NOMO-1 treated with DMSO at 0.1 percent for 48 hours (cell line): Measurements from ENCODE around the gene CLCNKA.
"Not testable (repeated sequence)": the region's sequence is repeated elsewhere in the genome, so short reads cannot be mapped to it uniquely, and the experiment has no call there.

Source experiments
- DNase-seq: peaks from one replicate; lab custom pipeline; 2025; ENCODE audit not compliant: unreplicated experiment; lab: John Stamatoyannopoulos, UW

CLCNKA gene

GRCh38 chr1:15997637-15998280 lies 24.1 kb upstream of the CLCNKA start:
- DNase-seq = no peak

GRCh38 chr1:15998929-15999328 lies 22.9 kb upstream of the CLCNKA start:
- DNase-seq = no peak

- DNase-seq = not testable (repeated sequence)
These were observed 20.6 kb upstream of the CLCNKA start for GRCh38 chr1:16001274-16001673.

- no peak for DNase-seq
These were observed 16.2 kb upstream of the CLCNKA start for GRCh38 chr1:16005597-16005996.

GRCh38 chr1:16006010-16006409 lies 15.8 kb upstream of the CLCNKA start:
- no peak for DNase-seq

GRCh38 chr1:16006552-16007485 lies 15.0 kb upstream of the CLCNKA start:
- peak; percentile 31 for DNase-seq

- no peak for DNase-seq
These were observed 14.0 kb upstream of the CLCNKA start for GRCh38 chr1:16007671-16008341.

GRCh38 chr1:16009030-16009460 lies 12.8 kb upstream of the CLCNKA start:
- peak; percentile 42 for DNase-seq

GRCh38 chr1:16009678-16010077 lies 12.2 kb upstream of the CLCNKA start:
- no peak for DNase-seq

GRCh38 chr1:16010837-16011236 lies 11.0 kb upstream of the CLCNKA start:
- DNase-seq = no peak

- no peak for DNase-seq
These were observed 9.8 kb upstream of the CLCNKA start for GRCh38 chr1:16011936-16012589.

- DNase-seq = peak; percentile 64
These were observed 9.1 kb upstream of the CLCNKA start for GRCh38 chr1:16012590-16013219.

GRCh38 chr1:16013220-16013907 lies 8.5 kb upstream of the CLCNKA start:
- peak; percentile 60 for DNase-seq

- DNase-seq = no peak
These were observed 8.0 kb upstream of the CLCNKA start for GRCh38 chr1:16013908-16014258.

- DNase-seq = no peak
These were observed 7.0 kb upstream of the CLCNKA start for GRCh38 chr1:16014509-16015482.

GRCh38 chr1:16015491-16015890 lies 6.3 kb upstream of the CLCNKA start:
- no peak for DNase-seq

- DNase-seq = no peak
These were observed 5.6 kb upstream of the CLCNKA start for GRCh38 chr1:16015960-16016901.

GRCh38 chr1:16017076-16017460 lies 4.8 kb upstream of the CLCNKA start:
- no peak for DNase-seq
